Lower leg skin (tissue), 3 donors: ENCODE results near the gene DRAXIN.

Experiments used
- POLR2A ChIP-seq, 2 donors: fragments of 450-650 bp; IDR thresholded peaks; one replicate each; pipeline ENCODE4 v1.6.1; 2016 to 2017; ENCODE audit warnings: antibody characterized with exemption in 2 of 2, mild to moderate bottlenecking in 1 of 2, moderate library complexity in 1 of 2
- TF ChIP-seq, protein P1 (sequence below), 3 donors: fragments of 450-650 bp; IDR thresholded peaks; one replicate each; pipeline ENCODE4 v1.5.1; 2016; ENCODE audit warnings: antibody characterized with exemption in 3 of 3, mild to moderate bottlenecking in 3 of 3, moderate library complexity in 2 of 3

DNA sequence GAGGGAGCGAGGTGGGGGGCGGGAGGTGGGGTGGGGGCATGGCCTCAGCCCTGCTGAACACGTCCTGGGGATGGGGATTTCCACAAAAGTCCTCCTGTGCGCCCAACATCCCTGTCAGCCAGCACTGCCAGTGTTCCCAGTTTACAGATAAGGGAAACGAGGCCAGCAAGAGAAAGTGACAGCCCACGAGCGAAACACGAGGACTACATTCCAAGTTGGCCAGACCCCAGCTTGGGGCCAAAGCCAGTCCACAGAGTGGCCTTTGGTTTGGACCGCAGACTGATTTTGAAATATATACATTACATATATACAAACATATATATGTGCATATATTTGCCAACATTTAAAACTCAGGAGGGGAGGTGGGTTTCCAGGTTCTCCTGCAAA is 42.3 kb upstream of the DRAXIN start:
- TF ChIP-seq, protein P1, sequence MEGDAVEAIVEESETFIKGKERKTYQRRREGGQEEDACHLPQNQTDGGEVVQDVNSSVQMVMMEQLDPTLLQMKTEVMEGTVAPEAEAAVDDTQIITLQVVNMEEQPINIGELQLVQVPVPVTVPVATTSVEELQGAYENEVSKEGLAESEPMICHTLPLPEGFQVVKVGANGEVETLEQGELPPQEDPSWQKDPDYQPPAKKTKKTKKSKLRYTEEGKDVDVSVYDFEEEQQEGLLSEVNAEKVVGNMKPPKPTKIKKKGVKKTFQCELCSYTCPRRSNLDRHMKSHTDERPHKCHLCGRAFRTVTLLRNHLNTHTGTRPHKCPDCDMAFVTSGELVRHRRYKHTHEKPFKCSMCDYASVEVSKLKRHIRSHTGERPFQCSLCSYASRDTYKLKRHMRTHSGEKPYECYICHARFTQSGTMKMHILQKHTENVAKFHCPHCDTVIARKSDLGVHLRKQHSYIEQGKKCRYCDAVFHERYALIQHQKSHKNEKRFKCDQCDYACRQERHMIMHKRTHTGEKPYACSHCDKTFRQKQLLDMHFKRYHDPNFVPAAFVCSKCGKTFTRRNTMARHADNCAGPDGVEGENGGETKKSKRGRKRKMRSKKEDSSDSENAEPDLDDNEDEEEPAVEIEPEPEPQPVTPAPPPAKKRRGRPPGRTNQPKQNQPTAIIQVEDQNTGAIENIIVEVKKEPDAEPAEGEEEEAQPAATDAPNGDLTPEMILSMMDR (IDR thresholded peaks at IDR 0.05) = no peak
- no peak for TF ChIP-seq POLR2A (IDR thresholded peaks at IDR 0.05)
